H1 (cell line): ENCODE results near the gene CAPN9. TPM values are rescaled to one million over a fixed set of nuclear protein-coding genes. Genes with fewer than 3 reads are reported as not detected.

Source experiments
- CTCF ChIA-PET: fragments of 300-600 bp; sonication (Branson Sonifier 250); formaldehyde crosslinking; loops from one replicate; lab custom pipeline; 2021; ENCODE audit not compliant: partially characterized antibody; lab: Charles Lee
- POLR2A ChIA-PET: fragments of 300-600 bp; sonication (Branson Sonifier 250); formaldehyde crosslinking; loops from one replicate; lab custom pipeline; 2021; ENCODE audit warnings: inconsistent platforms; ENCODE audit not compliant: partially characterized antibody; lab: Charles Lee
- DNase-seq, 2 experiments: peaks; one replicate each; pipeline versions ENCODE4 v3.0.0 to v3.0.0-alpha.2; 2010 to 2022; ENCODE audit warnings: low spot score in 2 of 2, low read depth in 1 of 2, mixed read lengths in 1 of 2
- FAIRE-seq: peaks from 2 replicates; lab custom pipeline; 2011; peaks lifted over from hg19 to GRCh38; lab: Jason Lieb, UNC
- H2AFZ ChIP-seq: 2 replicates; pipeline ENCODE4 v1.8.1; 2012; ENCODE audit warnings: low read length, inconsistent platforms
- H2AK5ac ChIP-seq: 2 replicates; pipeline ENCODE4 v1.6.1; 2013; ENCODE audit warnings: low read depth, low read length
- H2BK120ac ChIP-seq: replicated peaks from 2 replicates; pipeline ENCODE3; 2013; ENCODE audit warnings: low read depth, low read length, inconsistent platforms
- H2BK12ac ChIP-seq: 2 replicates; pipeline ENCODE4 v1.6.1; 2013; ENCODE audit warnings: low read depth, low read length
- H2BK15ac ChIP-seq: 2 replicates; pipeline ENCODE4 v1.6.1; 2013; ENCODE audit warnings: low read length
- H2BK20ac ChIP-seq: 2 replicates; pipeline ENCODE4 v1.6.1; 2013; ENCODE audit warnings: low read length
- H2BK5ac ChIP-seq: 2 replicates; pipeline ENCODE4 v1.6.1; 2013; ENCODE audit warnings: low read depth, low read length
- H3K14ac ChIP-seq: 2 replicates; pipeline ENCODE4 v1.6.1; 2013; ENCODE audit warnings: inconsistent platforms; ENCODE audit not compliant: insufficient read length
- H3K18ac ChIP-seq: 2 replicates; pipeline ENCODE4 v1.6.1; 2013; ENCODE audit warnings: low read length; ENCODE audit errors: extremely low read depth
- H3K23ac ChIP-seq: 2 replicates; pipeline ENCODE4 v1.6.1; 2013; ENCODE audit warnings: inconsistent platforms; ENCODE audit not compliant: insufficient read length
- H3K23me2 ChIP-seq: 2 replicates; pipeline ENCODE4 v1.6.1; 2013; ENCODE audit warnings: low read depth, low read length
- H3K27ac ChIP-seq: 2 replicates; pipeline ENCODE4 v1.6.1; 2011; ENCODE audit warnings: low read depth, low read length, inconsistent platforms
- H3K27me3 ChIP-seq, 4 experiments: replicated peaks in 1 of 4; 1 replicate in 1 of 4; 2 replicates in 3 of 4; pipeline versions ENCODE4 v1.6.1 to v1.8.1; 2011 to 2013; ENCODE audit warnings: low read length in 3 of 4, mild to moderate bottlenecking in 3 of 4, inconsistent platforms in 2 of 4, mixed read lengths in 2 of 4, moderate library complexity in 1 of 4; ENCODE audit not compliant: control insufficient read depth in 3 of 4, insufficient read depth in 3 of 4; ENCODE audit errors: extremely low read depth in 1 of 4
- H3K36me3 ChIP-seq, 4 experiments: 2 replicates each; pipeline versions ENCODE4 v1.6.1 to v1.8.1; 2011 to 2013; ENCODE audit warnings: mild to moderate bottlenecking in 4 of 4, low read length in 3 of 4, moderate library complexity in 2 of 4, control low read depth in 1 of 4, inconsistent platforms in 1 of 4; ENCODE audit not compliant: insufficient read depth in 4 of 4, control insufficient read depth in 2 of 4
- H3K4ac ChIP-seq: replicated peaks from 2 replicates; pipeline ENCODE3; 2013; ENCODE audit warnings: low read length, low read depth, mixed read lengths, inconsistent platforms; ENCODE audit not compliant: insufficient read length
- H3K4me1 ChIP-seq, 4 experiments: replicated peaks in 1 of 4; 1 replicate in 1 of 4; 2 replicates in 3 of 4; pipeline versions ENCODE4 v1.6.1 to v1.8.1; 2011 to 2013; ENCODE audit warnings: low read length in 3 of 4, inconsistent platforms in 2 of 4, mixed read lengths in 1 of 4; ENCODE audit not compliant: insufficient read depth in 4 of 4, control insufficient read depth in 3 of 4
- H3K4me2 ChIP-seq, 2 experiments: 2 replicates each; pipeline versions ENCODE4 v1.6.1 to v1.8.1; 2011 to 2013; ENCODE audit warnings: low read depth in 2 of 2, low read length in 2 of 2, control low read depth in 1 of 2, inconsistent platforms in 1 of 2, mild to moderate bottlenecking in 1 of 2; ENCODE audit not compliant: insufficient read depth in 1 of 2
- H3K4me3 ChIP-seq, 4 experiments: fragments of 200-600, 300-600 bp in 1 of 4; sonication (generic), shearing (Covaris generic), sonication (Bioruptor Twin) in 1 of 4; 2 replicates each; pipeline versions ENCODE4 v1.5.1 to v1.8.1; 2011 to 2016; ENCODE audit warnings: low read length in 4 of 4, low read depth in 3 of 4, control low read depth in 2 of 4, inconsistent platforms in 2 of 4, mild to moderate bottlenecking in 2 of 4, mixed read lengths in 1 of 4, moderate library complexity in 1 of 4; ENCODE audit not compliant: insufficient read depth in 2 of 4; ENCODE audit errors: extremely low read depth in 1 of 4
- H3K56ac ChIP-seq: replicated peaks from 2 replicates; pipeline ENCODE3; 2013; ENCODE audit warnings: low read depth, mild to moderate bottlenecking, mixed read lengths, low read length, inconsistent platforms; ENCODE audit not compliant: insufficient read length
- H3K79me1 ChIP-seq: 2 replicates; pipeline ENCODE4 v1.6.1; 2013; ENCODE audit warnings: low read depth, low read length, control low read depth
- H3K79me2 ChIP-seq, 2 experiments: 2 replicates each; pipeline versions ENCODE4 v1.6.1 to v1.8.1; 2012 to 2013; ENCODE audit warnings: low read length in 2 of 2, mild to moderate bottlenecking in 2 of 2, inconsistent platforms in 1 of 2; ENCODE audit not compliant: insufficient read depth in 2 of 2, control insufficient read depth in 1 of 2
- H3K9ac ChIP-seq, 4 experiments: replicated peaks in 1 of 4; 1 replicate in 1 of 4; 2 replicates in 3 of 4; pipeline versions ENCODE4 v1.6.1 to v1.8.1; 2011 to 2013; ENCODE audit warnings: low read depth in 3 of 4, low read length in 3 of 4, control low read depth in 2 of 4, mild to moderate bottlenecking in 2 of 4, moderate library complexity in 2 of 4, inconsistent platforms in 1 of 4; ENCODE audit errors: extremely low read depth in 1 of 4
- H3K9me3 ChIP-seq, 2 experiments: 2 replicates each; pipeline versions ENCODE4 v1.6.1 to v1.8.1; 2012 to 2013; ENCODE audit warnings: mild to moderate bottlenecking in 2 of 2, moderate library complexity in 2 of 2, control low read depth in 1 of 2, inconsistent platforms in 1 of 2, low read depth in 1 of 2, low read length in 1 of 2, mixed read lengths in 1 of 2; ENCODE audit not compliant: insufficient read depth in 2 of 2
- H4K20me1 ChIP-seq, 2 experiments: replicated peaks in 1 of 2; 2 replicates each; pipeline versions ENCODE3 to v1.8.1; 2011 to 2013; ENCODE audit warnings: inconsistent platforms in 2 of 2, low read length in 2 of 2, mild to moderate bottlenecking in 1 of 2; ENCODE audit not compliant: insufficient read depth in 2 of 2, control insufficient read depth in 1 of 2
- H4K5ac ChIP-seq: 2 replicates; pipeline ENCODE4 v1.6.1; 2013; ENCODE audit warnings: low read length, low read depth, mixed read lengths, inconsistent platforms; ENCODE audit not compliant: insufficient read length
- H4K8ac ChIP-seq: 2 replicates; pipeline ENCODE4 v1.8.0; 2013; ENCODE audit warnings: mild to moderate bottlenecking, moderate library complexity, low read length, inconsistent platforms; ENCODE audit not compliant: insufficient read depth; ENCODE audit errors: extremely low read depth
- H4K91ac ChIP-seq: replicated peaks from 2 replicates; pipeline ENCODE3; 2013; ENCODE audit warnings: low read length, mixed read lengths, inconsistent platforms; ENCODE audit not compliant: insufficient read length
- BCL11A ChIP-seq, 2 experiments: IDR thresholded peaks; one replicate each; pipeline ENCODE4 v1.6.1; 2011; ENCODE audit warnings: low read depth in 2 of 2, low read length in 2 of 2, mild to moderate bottlenecking in 2 of 2
- BRCA1 ChIP-seq: IDR thresholded peaks from 2 replicates; pipeline ENCODE4 v1.6.1; 2012; ENCODE audit warnings: low read depth, low read length, improper control_type of control experiment
- KDM1A ChIP-seq: fragments of 200-600, 300-600 bp; sonication (generic); IDR thresholded peaks from 2 replicates; pipeline ENCODE4 v1.7.1; 2016; ENCODE audit warnings: mild to moderate bottlenecking, low read length, borderline replicate concordance
- POU5F1 ChIP-seq: IDR thresholded peaks from 2 replicates; pipeline ENCODE4 v1.6.1; 2011; ENCODE audit warnings: low read depth, mild to moderate bottlenecking, low read length, moderate library complexity
- RNF2 ChIP-seq: fragments of 200-900, 300-1000 bp; sonication (generic); IDR thresholded peaks from 2 replicates; pipeline ENCODE4 v1.7.1; 2016; ENCODE audit warnings: borderline replicate concordance, low read depth, mild to moderate bottlenecking, antibody characterized with exemption, low read length; ENCODE audit not compliant: poor library complexity, severe bottlenecking; ENCODE audit errors: missing control alignments
- TAF1 ChIP-seq: IDR thresholded peaks from 2 replicates; pipeline ENCODE4 v1.6.1; 2011; ENCODE audit warnings: mild to moderate bottlenecking, low read depth, low read length
- ZNF274 ChIP-seq: IDR thresholded peaks from 2 replicates; pipeline ENCODE4 v1.7.0; 2012; ENCODE audit warnings: low read length, borderline replicate concordance; ENCODE audit errors: extremely low read depth
- WGBS, 2 experiments: shearing (Covaris generic) in 1 of 2; methylation state at CpG; one replicate each; pipeline versions ENCODE4 v1.1.6 to v1.1.7; 2013 to 2015; ENCODE audit warnings: low lambda C conversion rate in 2 of 2, mixed read lengths in 2 of 2, inconsistent platforms in 1 of 2, low coverage in 1 of 2, missing lambda C conversion rate in 1 of 2; ENCODE audit not compliant: insufficient replicate concordance in 2 of 2, insufficient coverage in 1 of 2, insufficient read length in 1 of 2; ENCODE audit errors: extremely low coverage in 1 of 2, missing lambda C conversion rate in 1 of 2; 5-methylcytosine and 5-hydroxymethylcytosine counted together
- polyA plus RNA-seq, 7 experiments: library from polyadenylated mRNA; depleted of rRNA in 3 of 7; stranded (reverse) in 5 of 7; unstranded in 2 of 7; fragments of >200 nt in 5 of 7; fragments of 200-250 nt in 2 of 7; gene quantifications; 1 replicate in 5 of 7; 2 replicates in 1 of 7; 4 replicates in 1 of 7; pipeline versions ENCODE4 v1.2.1 to v1.2.3, GENCODE V29; 2011 to 2013; ENCODE audit warnings: missing spikeins in 2 of 7, mixed read lengths in 2 of 7
- total RNA-seq: library from RNA; stranded (reverse); fragmentation: NEBNext Ultra II Directional; extraction: Animal tissue kit (Norgen Biotek cat#: 25700); gene quantifications from 2 replicates; pipeline ENCODE4 v1.2.1, GENCODE V29; 2021

CAPN9 gene
- total and polyA plus RNA-seq, 2 of the 8 experiments (the other 6 are each of a cell fraction or from before 2014, with no cell fraction given), result 0.22 to 0.76 TPM

- Histone ChIP-seq H4K5ac (no peak overlapping the region), H3K4me2 (no peak overlapping the region), H3K23ac (no peak overlapping the region), H2BK12ac (no peak overlapping the region; the same call in 1 of the 2 replicates), H4K91ac (no peak overlapping the region), H3K18ac (no peak overlapping the region), H3K23me2 (no peaks in the 10 kb centered on the region), H3K9ac (no peak overlapping the region), H3K4me3 (no peak overlapping the region), H4K20me1 (no peaks in the 10 kb centered on the region), H3K56ac (no peak overlapping the region), H2BK20ac (no peak overlapping the region), H2AFZ (0 out of 2 replicates have a peak overlapping the region, but pooled peaks have one; percentile 5), H2BK5ac (no peak overlapping the region), H2BK120ac (no peak overlapping the region), H3K27ac (no peak overlapping the region), H4K8ac (no peak overlapping the region), H3K79me2 (no peaks in the 10 kb centered on the region), H3K36me3 (no peaks in the 10 kb centered on the region), H3K4me1 (peaks cover 0 to 3% (median 0%) of the 10 kb centered on the region in 4 experiments; a peak in 2 of 7 replicates), H3K14ac (no peak overlapping the region), H3K9me3 (no peaks in the 10 kb centered on the region), H2AK5ac (no peak overlapping the region), H3K27me3 (no peaks in the 10 kb centered on the region; a peak in 1 of 7 replicates), H3K4ac (no peak overlapping the region), H3K79me1 (no peaks in the 10 kb centered on the region), H2BK15ac (no peak overlapping the region)
- 96% methylated on average over 2 of the region's 2 CpGs; no CpG with 5 or more reads in 1 of the 2 experiments for WGBS, 2 experiments
- FAIRE-seq (no peak), DNase-seq (no peak)
- ChIA-PET CTCF (interaction anchor here (1.5 to 2.1 kb wide), 4 partner anchors 18 to 101 kb away, joined by 4 to 8 read pairs (median 5); partner anchors contain the start of gene COG2), POLR2A (interaction anchor here (1.4 kb wide), 1 partner anchor 10 kb away, joined by 5 read pairs; no protein-coding TSS in a partner anchor)
- TF ChIP-seq RNF2 (no peak), POU5F1 (no peak), TAF1 (no peak), ZNF274 (no peak), KDM1A (no peak), BRCA1 (no peak), BCL11A (IDR thresholded peaks at IDR 0.05; ENCODE audit: low read depth in 2 of 2, low read length in 2 of 2) (no peak)
Observed at GRCh38 chr1:230743899-230744298, 3.3 kb upstream of the CAPN9 start.
